GM13976 (cell line): ENCODE measurements around the gene CRBN.

Source experiments
- DNase-seq: peaks from one replicate; pipeline ENCODE4 v3.0.0; 2012; ENCODE audit warnings: low spot score
- in situ Hi-C: fragments of 300-500 bp; cut with MboI; formaldehyde crosslinking; loops from one replicate; pipeline ENCODE4 v1.12.0; 2022; ENCODE audit warnings: low sequenced_read_pairs, mixed read lengths, inconsistent platforms; ENCODE audit not compliant: unreplicated experiment
- TF ChIP-seq, protein P1 (sequence below): IDR thresholded peaks from 2 replicates; pipeline ENCODE4 v1.5.1; 2012; ENCODE audit warnings: borderline replicate concordance, mild to moderate bottlenecking; ENCODE audit not compliant: insufficient read depth; ENCODE audit errors: extremely low read depth, missing control alignments, control extremely low read depth

Gene CRBN

DNA sequence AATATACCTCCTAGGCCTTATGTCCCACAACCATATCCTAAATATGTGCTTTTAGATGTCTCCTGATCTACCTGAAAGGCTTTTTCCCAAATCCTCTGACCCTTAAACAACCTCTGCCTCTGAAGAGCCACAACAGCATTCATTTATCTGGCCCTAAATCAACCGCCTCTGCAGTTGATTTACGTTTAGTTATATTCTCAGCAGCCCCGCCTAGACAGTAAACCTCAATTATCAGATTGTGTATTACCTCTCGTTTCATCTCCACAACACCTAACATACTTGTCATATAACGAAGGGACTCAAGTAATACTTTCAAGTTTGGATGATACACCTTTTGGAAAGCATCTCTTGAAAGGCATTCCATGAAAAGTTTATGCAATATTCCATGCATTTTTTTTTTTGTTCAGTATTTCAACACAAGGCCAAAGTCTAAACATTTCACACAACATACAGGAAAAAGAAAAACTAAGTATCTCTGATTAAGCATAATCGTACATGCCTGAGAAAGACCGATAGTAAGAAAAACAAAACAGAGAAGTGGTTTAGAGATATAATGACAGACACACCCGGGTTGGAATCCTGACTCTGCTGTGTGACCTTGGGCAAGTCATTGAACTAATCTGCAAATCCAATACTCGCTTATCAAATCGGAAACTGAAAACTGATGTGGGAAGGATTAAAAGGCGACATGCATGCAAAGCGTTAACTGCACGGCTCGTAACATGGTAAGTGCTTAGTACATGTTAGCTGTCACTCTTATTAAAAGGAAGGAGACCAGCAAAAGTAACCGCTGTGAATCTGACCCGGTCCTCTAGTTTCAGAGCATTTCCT lies 778 bp downstream of the CRBN start:
- in situ Hi-C loops: no loop called here
- TF ChIP-seq, protein P1, sequence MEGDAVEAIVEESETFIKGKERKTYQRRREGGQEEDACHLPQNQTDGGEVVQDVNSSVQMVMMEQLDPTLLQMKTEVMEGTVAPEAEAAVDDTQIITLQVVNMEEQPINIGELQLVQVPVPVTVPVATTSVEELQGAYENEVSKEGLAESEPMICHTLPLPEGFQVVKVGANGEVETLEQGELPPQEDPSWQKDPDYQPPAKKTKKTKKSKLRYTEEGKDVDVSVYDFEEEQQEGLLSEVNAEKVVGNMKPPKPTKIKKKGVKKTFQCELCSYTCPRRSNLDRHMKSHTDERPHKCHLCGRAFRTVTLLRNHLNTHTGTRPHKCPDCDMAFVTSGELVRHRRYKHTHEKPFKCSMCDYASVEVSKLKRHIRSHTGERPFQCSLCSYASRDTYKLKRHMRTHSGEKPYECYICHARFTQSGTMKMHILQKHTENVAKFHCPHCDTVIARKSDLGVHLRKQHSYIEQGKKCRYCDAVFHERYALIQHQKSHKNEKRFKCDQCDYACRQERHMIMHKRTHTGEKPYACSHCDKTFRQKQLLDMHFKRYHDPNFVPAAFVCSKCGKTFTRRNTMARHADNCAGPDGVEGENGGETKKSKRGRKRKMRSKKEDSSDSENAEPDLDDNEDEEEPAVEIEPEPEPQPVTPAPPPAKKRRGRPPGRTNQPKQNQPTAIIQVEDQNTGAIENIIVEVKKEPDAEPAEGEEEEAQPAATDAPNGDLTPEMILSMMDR: no peak
- no peak for DNase-seq

DNA sequence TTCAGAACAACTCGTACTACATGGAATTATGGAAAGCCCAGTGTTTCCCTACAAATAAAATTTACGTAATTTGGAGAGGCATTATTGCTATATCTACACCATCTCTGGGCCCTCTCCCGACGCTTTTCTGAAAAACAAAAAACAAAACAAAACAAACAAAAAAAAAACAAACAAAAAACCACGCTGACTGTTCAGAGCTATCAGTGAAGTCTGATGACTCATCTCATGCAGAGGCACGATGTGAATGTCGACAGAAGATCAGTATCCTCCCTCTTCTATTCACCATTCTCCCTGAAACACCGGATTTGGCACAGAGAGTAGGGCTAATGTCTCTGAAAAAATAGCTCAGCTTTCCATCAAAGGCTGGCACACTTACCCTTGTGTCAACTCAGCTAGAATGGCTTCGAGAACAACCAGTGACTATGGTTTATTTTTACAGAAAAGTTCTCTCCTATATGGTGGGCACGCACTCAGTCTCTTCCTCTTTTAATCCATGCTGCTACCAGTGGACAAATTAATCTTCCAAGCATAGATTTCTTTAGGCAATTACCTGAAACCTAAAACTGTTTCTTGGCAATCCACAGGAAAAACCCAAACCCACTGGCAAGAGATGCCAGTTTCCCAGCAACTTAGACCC lies 1.5 kb downstream of the CRBN start:
- in situ Hi-C loops: no loop called here
- no peak for DNase-seq

DNA sequence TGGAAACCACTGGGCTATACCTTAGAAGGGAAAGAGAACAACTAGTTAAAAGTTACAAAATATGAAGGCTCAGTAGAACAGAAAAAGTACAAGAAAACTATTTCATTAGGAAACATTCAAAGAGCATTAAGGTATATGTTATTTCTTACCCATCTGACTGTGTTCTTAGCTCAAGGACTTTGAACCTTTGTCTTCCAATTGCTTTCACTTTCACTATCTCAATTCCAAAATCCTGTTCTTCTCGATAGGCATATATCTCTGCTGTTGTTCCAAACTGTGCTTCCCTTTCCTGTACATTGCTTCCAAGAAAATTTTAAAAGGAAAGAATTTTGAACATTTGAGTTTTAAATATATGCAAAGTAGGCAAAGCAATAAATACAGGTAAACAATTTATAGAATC lies 6.9 kb downstream of the CRBN start:
- TF ChIP-seq, protein P1: no peak
- in situ Hi-C loops: loop anchor here (25.0 kb wide), 1 partner anchor 410 kb away; no protein-coding TSS in a partner anchor
- no peak for DNase-seq

More for the DNA sequence above, 1.5 kb downstream of the CRBN start:
- TF ChIP-seq, protein P1: no peak

- DNase-seq: no peak
- in situ Hi-C loops: loop anchor here (25.0 kb wide), 1 partner anchor 409 kb away; no protein-coding TSS in a partner anchor
- TF ChIP-seq, protein P1: no peak
These were observed 8.5 kb downstream of the CRBN start for GRCh38 chr3:3170998-3171397.

- in situ Hi-C loops: loop anchor here (25.0 kb wide), 1 partner anchor 403 kb away; no protein-coding TSS in a partner anchor
- no peak for DNase-seq
- TF ChIP-seq, protein P1: no peak
These were observed 13.8 kb downstream of the CRBN start for GRCh38 chr3:3165650-3166049.

DNA sequence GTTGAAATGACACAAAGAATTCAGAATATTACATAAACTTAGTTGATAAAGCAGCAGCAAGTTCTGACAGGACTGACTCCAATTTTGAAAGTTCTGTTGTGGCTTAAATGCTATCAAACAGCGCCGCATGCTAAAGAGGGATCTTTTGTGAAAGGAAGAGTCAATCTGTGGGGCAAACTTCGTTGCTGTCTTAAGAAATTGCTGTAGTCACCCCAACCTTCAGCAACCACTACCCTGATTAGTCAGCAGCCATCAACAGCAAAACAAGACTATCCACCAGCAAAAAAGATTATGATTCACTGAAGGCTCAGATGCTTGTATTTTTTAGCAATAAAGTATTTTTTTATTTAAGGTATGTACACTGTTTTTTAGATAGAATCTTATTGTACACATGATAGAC lies 14.2 kb downstream of the CRBN start:
- in situ Hi-C loops: loop anchor here (25.0 kb wide), 1 partner anchor 403 kb away; no protein-coding TSS in a partner anchor
- no peak for DNase-seq

More for the DNA sequence above, 14.2 kb downstream of the CRBN start:
- TF ChIP-seq, protein P1: no peak
